CD4-positive, alpha-beta T cell treated with Interleukin-2 at 100 ng/mL for 4 hours (primary cell): Measurements from ENCODE around the gene DRAP1.

Experiments used
- DNase-seq: peaks from one replicate; pipeline ENCODE4 v3.0.0-alpha.2; 2020; ENCODE audit warnings: low spot score

Gene DRAP1

DNA sequence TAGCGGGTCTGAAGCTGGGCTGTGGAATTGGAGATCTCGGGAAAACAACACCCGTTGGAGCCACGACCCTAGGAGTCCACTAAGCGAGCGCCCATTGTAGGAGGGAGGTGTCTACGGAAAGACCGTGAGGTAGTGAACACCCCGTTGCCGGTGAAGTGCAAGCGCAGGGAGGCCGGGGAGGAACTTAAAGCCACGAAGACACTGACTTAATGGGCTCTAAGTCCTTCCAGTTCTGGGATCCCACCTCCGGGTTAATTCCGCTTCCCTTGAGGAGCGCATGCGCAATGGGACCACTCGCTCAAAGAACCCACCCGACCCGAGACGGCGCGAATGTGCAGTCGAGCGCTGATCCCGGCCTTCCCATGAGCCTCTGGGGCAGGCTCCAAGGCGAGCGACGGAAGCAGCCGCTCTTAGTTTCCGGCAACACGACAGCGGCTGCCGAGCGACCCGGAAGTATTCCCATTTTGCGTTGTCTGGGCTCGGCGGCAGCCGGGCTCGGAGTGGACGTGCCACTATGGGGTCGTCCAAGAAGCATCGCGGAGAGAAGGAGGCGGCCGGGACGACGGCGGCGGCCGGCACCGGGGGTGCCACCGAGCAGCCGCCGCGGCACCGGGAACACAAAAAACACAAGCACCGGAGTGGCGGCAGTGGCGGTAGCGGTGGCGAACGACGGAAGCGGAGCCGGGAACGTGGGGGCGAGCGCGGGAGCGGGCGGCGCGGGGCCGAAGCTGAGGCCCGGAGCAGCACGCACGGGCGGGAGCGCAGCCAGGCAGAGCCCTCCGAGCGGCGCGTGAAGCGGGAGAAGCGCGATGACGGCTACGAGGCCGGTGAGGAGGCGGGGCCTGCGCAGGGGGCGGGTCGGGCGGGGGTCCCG lies 42.3 kb downstream of the DRAP1 start, which contains the start of gene SART1:
SART1 (plus strand) TSS at position 468 of the 874 bp plus-strand sequence; CDS start at position 515, 47 bp downstream.
- DNase-seq: peak; percentile 97

DNA sequence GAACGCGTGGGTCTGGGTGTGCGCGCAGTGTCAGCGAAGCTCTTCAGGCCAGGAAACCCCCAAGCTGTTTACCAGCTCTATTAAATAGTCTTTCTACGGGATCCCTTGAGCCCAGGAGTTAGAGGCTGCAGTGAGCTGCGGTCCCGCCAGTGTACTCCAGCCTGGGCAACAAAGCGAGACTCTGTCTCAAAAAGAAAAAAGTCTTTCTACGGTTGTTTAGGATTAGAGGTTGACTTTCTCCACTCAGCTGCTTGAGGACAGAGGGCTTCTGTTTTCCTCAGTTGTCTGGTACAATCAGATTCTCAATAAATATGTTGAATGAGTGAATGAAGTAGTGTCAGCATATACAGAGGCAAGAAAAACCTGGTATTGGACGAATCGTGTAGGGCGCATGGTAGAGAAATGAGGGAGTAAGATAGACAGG lies 42.9 kb downstream of the DRAP1 start:
- no peak for DNase-seq

DNA sequence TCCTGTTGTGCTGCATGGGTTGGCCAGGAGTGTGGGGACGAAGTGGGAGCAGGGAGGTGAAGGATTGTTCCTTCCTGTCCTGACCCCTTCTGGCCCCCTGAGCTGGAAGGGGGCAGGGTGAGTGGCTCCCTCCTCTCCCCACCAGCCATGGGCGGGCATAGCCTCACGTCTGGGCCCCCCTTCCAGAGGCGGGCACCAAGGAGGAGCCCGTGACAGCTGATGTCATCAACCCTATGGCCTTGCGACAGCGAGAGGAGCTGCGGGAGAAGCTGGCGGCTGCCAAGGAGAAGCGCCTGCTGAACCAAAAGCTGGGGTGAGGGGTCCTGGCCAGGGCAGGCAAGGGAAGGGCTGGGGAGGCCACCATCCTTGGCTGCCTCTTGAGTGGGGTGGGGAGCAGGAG lies 45.7 kb downstream of the DRAP1 start:
- DNase-seq: no peak

DNA sequence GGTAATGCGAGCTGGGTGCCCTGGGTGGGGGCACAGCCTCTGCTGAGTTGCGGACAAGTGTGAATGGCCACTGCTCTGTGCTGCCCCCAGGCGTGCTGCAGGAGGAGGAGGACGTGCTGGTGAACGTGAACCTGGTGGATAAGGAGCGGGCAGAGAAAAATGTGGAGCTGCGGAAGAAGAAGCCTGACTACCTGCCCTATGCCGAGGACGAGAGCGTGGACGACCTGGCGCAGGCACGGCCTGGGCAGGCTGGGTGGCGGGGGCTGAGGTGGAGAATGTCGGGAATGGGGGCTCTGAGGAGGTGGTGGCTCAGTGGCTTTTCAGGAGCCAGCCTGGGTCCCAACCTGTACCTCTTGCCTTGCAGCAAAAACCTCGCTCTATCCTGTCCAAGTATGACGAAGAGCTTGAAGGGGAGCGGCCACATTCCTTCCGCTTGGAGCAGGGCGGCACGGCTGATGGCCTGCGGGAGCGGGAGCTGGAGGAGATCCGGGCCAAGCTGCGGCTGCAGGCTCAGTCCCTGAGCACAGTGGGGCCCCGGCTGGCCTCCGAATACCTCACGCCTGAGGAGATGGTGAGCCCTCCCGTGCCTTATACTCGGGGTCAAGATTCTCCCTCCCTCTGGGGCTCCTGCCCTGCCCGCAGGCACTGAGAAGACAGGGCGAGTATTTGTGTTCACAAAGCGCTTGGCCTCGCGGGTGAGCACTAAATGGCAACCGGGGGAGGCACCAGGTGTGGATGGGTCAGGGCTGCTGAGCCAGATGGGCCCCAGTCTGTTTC lies 46.9 kb downstream of the DRAP1 start:
- DNase-seq: no peak

DNA sequence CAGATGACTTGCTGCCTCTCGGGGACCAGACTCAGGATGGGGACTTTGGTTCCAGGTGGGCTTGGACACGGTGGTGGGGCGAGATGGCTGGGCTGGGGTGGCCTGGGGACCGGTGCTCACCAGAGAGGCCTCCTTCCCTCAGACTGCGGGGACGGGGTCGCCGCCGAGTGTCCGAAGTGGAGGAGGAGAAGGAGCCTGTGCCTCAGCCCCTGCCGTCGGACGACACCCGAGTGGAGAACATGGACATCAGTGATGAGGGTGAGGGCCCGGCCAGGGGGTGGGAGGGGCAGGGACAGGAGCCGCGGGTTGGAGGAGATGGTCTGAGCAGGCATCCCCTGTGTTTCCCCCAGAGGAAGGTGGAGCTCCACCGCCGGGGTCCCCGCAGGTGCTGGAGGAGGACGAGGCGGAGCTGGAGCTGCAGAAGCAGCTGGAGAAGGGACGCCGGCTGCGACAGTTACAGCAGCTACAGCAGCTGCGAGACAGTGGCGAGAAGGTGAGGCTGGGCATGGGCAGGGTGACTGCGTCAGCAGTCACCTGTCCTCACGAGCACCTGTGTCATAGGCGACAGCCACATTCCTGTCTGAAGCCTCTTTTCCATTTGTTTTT lies 48.2 kb downstream of the DRAP1 start:
- DNase-seq: no peak

DNA sequence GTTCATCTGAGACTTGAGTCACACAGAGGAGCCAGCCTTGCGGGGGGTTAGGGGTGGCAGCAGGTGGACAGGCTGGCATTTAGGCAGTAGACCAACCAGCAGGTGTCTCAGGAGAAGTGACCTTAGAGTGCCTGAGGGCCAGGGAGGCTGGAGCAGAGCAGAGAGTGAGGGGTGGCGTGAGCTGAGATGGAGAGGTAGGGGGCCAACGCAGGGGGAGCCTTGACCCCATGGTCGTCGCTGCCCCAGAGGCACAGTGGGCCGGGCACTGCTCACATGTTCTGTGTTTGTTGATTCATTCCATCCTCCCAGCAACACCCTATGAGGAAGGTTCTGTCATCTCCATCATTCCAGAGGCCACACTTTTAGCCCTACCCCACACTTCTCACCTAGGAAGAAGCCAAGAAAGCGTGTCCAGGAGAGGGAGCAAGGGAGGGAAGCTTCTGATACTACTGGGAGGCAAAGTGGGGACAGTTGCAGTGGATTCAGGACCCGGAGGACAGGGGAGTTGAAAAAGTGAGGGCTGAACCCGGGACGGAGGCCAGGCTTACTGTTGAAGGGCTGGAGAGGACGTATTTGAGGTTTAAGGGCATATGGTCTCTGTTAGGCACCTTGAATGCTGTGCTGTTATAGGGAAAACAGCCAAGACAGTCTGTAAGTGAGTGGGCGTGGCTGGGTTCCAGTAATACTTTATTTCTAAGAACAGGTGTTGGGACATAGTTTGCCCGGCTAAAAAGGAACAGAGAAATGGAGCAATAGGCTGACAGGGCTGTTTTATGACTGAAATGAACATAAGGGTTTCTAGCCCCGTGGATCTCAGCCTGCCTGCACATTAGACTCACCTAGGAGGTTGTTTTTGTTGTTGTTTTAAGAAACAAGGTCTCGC lies 49.6 kb downstream of the DRAP1 start:
- DNase-seq: no peak
